ENCODE data around the gene ARL9. TPM values are rescaled to one million over a fixed set of nuclear protein-coding genes. Genes with fewer than 3 reads are reported as not detected.

Gene ARL9
- total RNA-seq, 1 donor from 2014 or later, result not detected

- ATAC-seq (no peak), DNase-seq (no peak)
- no peak for TF ChIP-seq CTCF (IDR thresholded peaks at IDR 0.05)
- no peak overlapping the region for H3K4me3 ChIP-seq
- H3K27me3 ChIP-seq, result no peaks in the 10 kb centered on the region
- H3K9me3 ChIP-seq, result no peaks in the 10 kb centered on the region
- no peaks in the 10 kb centered on the region for H3K4me1 ChIP-seq
- intact Hi-C loops (cut with DNase I), result no loop called here
- H3K36me3 ChIP-seq, result no peaks in the 10 kb centered on the region
- no peak overlapping the region for H3K27ac ChIP-seq
These were observed 45.1 kb downstream of the ARL9 start for GRCh38 chr4:56550642-56551041.

- H3K9me3 ChIP-seq, result no peaks in the 10 kb centered on the region
- H3K4me3 ChIP-seq, result no peak overlapping the region
- H3K36me3 ChIP-seq, result no peaks in the 10 kb centered on the region
- no peak for ATAC-seq
- TF ChIP-seq CTCF (IDR thresholded peaks at IDR 0.05), result no peak
- no peaks in the 10 kb centered on the region for H3K27me3 ChIP-seq
- H3K4me1 ChIP-seq, result no peaks in the 10 kb centered on the region
- no peak for DNase-seq
- intact Hi-C loops (cut with DNase I), result no loop called here
- H3K27ac ChIP-seq, result no peak overlapping the region
These were observed 45.9 kb downstream of the ARL9 start for GRCh38 chr4:56551516-56551915.

- ATAC-seq, result no peak
- no peak for TF ChIP-seq CTCF (IDR thresholded peaks at IDR 0.05)
These were observed 46.7 kb downstream of the ARL9 start for GRCh38 chr4:56552273-56552672.

GRCh38 chr4:56570041-56570440, 64.5 kb downstream of the ARL9 start:
- DNase-seq, result no peak
- intact Hi-C loops (cut with DNase I), result no loop called here
- H3K36me3 ChIP-seq, result no peaks in the 10 kb centered on the region
- TF ChIP-seq CTCF (IDR thresholded peaks at IDR 0.05), result no peak
- no peaks in the 10 kb centered on the region for H3K9me3 ChIP-seq
- no peaks in the 10 kb centered on the region for H3K4me1 ChIP-seq
- no peak for ATAC-seq
- H3K27me3 ChIP-seq, result no peaks in the 10 kb centered on the region
- no peak overlapping the region for H3K4me3 ChIP-seq
- no peak overlapping the region for H3K27ac ChIP-seq

More at GRCh38 chr4:56552273-56552672, 46.7 kb downstream of the ARL9 start:
- Histone ChIP-seq H3K4me3 (no peak overlapping the region), H3K4me1 (no peaks in the 10 kb centered on the region), H3K27ac (no peak overlapping the region), H3K36me3 (no peaks in the 10 kb centered on the region), H3K27me3 (no peaks in the 10 kb centered on the region), H3K9me3 (no peaks in the 10 kb centered on the region)
- intact Hi-C loops (cut with DNase I), result no loop called here
- no peak for DNase-seq

Other genes with a start within 250 kb of the ARL9 start
- 14.6 TPM for gene AASDH, start 118.3 kb upstream of the ARL9 start, total RNA-seq
- 5.8 TPM for gene PPAT, start 70.2 kb upstream of the ARL9 start, total RNA-seq
- gene PAICS, start 69.5 kb upstream of the ARL9 start, total RNA-seq, result 23.6 TPM
- 85.4 TPM for gene SRP72, start 38.2 kb upstream of the ARL9 start, total RNA-seq
- 520 TPM for gene HOPX, start 175.5 kb downstream of the ARL9 start, total RNA-seq